Loucy (cell line): ENCODE measurements around the gene CLCA1.

Experiments used
- H2AFZ ChIP-seq: fragments of 200-600 bp; sonication (generic); 2 replicates; pipeline ENCODE4 v1.6.0; 2016; ENCODE audit warnings: antibody characterized with exemption, mild to moderate bottlenecking, low read length, moderate library complexity
- H3F3A ChIP-seq: fragments of 200-600 bp; 2 replicates; pipeline ENCODE4 v1.6.0; 2016; ENCODE audit warnings: antibody characterized with exemption, low read depth, mild to moderate bottlenecking
- H3K27me3 ChIP-seq: fragments of 200-600 bp; sonication (generic); 2 replicates; pipeline ENCODE4 v1.6.1; 2014; ENCODE audit warnings: low read length, mild to moderate bottlenecking; ENCODE audit not compliant: insufficient read depth, poor library complexity, severe bottlenecking
- H3K36me3 ChIP-seq: fragments of 200-600 bp; sonication (generic); 2 replicates; pipeline ENCODE4 v1.6.1; 2016; ENCODE audit warnings: low read length; ENCODE audit not compliant: insufficient read depth
- H3K4me1 ChIP-seq: fragments of 200-600 bp; sonication (generic); 2 replicates; pipeline ENCODE4 v1.5.1; 2014; ENCODE audit warnings: low read length, mild to moderate bottlenecking; ENCODE audit not compliant: insufficient read depth, poor library complexity, severe bottlenecking
- H3K4me2 ChIP-seq: fragments of 200-600 bp; sonication (generic); 2 replicates; pipeline ENCODE4 v1.6.0; 2014; ENCODE audit warnings: antibody characterized with exemption, low read length, low read depth, mild to moderate bottlenecking; ENCODE audit not compliant: poor library complexity, severe bottlenecking
- H3K4me3 ChIP-seq: fragments of 200-600 bp; sonication (generic); 2 replicates; pipeline ENCODE4 v1.5.1; 2014; ENCODE audit warnings: low read length, mild to moderate bottlenecking, mixed read lengths; ENCODE audit not compliant: poor library complexity, severe bottlenecking
- H3K79me2 ChIP-seq: fragments of 200-600 bp; sonication (generic); 2 replicates; pipeline ENCODE4 v1.6.1; 2014; ENCODE audit warnings: low read length; ENCODE audit not compliant: insufficient read depth
- H3K9ac ChIP-seq: fragments of 200-600 bp; sonication (generic); 2 replicates; pipeline ENCODE4 v1.6.0; 2014; ENCODE audit warnings: mild to moderate bottlenecking, low read depth, low read length, moderate library complexity; ENCODE audit not compliant: poor library complexity, severe bottlenecking
- H3K9me2 ChIP-seq: fragments of 200-600 bp; sonication (generic); replicated peaks from 2 replicates; pipeline ENCODE4 v1.6.1; 2016; ENCODE audit warnings: low read depth, low read length, mixed read lengths
- H3K9me3 ChIP-seq: fragments of 200-600 bp; sonication (generic); 2 replicates; pipeline ENCODE4 v1.6.1; 2014; ENCODE audit warnings: mild to moderate bottlenecking, antibody characterized with exemption, low read length, low read depth; ENCODE audit not compliant: insufficient read depth
- H4K20me1 ChIP-seq: fragments of 200-600 bp; sonication (generic); 2 replicates; pipeline ENCODE4 v1.6.0; 2014; ENCODE audit warnings: antibody characterized with exemption, low read length, mild to moderate bottlenecking; ENCODE audit not compliant: insufficient read depth, poor library complexity, severe bottlenecking
- CTCF ChIP-seq: fragments of 200-600 bp; sonication (generic); conservative IDR thresholded peaks from 2 replicates; pipeline ENCODE4 v1.5.1; 2014; ENCODE audit warnings: mild to moderate bottlenecking, antibody characterized with exemption, low read length
- EZH2phosphoT487 ChIP-seq: fragments of 200-600 bp; IDR thresholded peaks from 2 replicates; pipeline ENCODE4 v1.6.1; 2018; ENCODE audit warnings: antibody characterized with exemption, mild to moderate bottlenecking, moderate library complexity, borderline replicate concordance

Gene CLCA1

DNA sequence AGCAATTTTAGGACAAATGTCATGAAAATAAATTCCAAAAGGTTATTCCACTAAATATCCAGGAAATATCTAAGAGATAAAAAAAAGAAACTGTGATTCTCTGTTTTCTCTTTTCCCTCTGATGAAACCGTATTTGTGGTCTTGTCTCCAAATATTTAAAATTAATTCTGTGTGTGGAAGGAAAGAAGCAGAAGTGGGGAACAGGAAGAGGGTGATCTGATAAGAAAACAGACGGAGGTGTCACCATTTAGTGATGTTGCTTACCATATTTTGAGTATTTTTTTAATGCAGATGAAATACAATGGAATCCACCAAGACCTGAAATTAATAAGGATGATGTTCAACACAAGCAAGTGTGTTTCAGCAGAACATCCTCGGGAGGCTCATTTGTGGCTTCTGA is 29.6 kb downstream of the CLCA1 start:
- no peak for TF ChIP-seq CTCF
- no peak for TF ChIP-seq EZH2phosphoT487
- Histone ChIP-seq H3K4me3 (no peak overlapping the region), H2AFZ (no peak overlapping the region), H3K9me2 (no peaks in the 10 kb centered on the region), H3K79me2 (no peaks in the 10 kb centered on the region), H4K20me1 (no peaks in the 10 kb centered on the region), H3F3A (no peaks in the 10 kb centered on the region), H3K9ac (no peak overlapping the region), H3K27me3 (peaks cover 1% of the 10 kb centered on the region), H3K36me3 (no peaks in the 10 kb centered on the region), H3K9me3 (no peaks in the 10 kb centered on the region), H3K4me1 (no peaks in the 10 kb centered on the region), H3K4me2 (no peak overlapping the region)

- H3K79me2 ChIP-seq, result no peaks in the 10 kb centered on the region
Observed at GRCh38 chr1:86499987-86500593, 31.4 kb downstream of the CLCA1 start.

GRCh38 chr1:86500714-86501113 is 32.0 kb downstream of the CLCA1 start:
- Histone ChIP-seq H4K20me1 (no peaks in the 10 kb centered on the region), H2AFZ (peak overlapping the region; percentile 50; the same call in 1 of the 2 replicates), H3K9me3 (no peaks in the 10 kb centered on the region), H3K4me2 (no peak overlapping the region), H3K36me3 (no peaks in the 10 kb centered on the region), H3K79me2 (no peaks in the 10 kb centered on the region), H3K4me1 (no peaks in the 10 kb centered on the region), H3K9me2 (no peaks in the 10 kb centered on the region), H3F3A (no peaks in the 10 kb centered on the region), H3K27me3 (no peaks in the 10 kb centered on the region), H3K4me3 (no peak overlapping the region), H3K9ac (no peak overlapping the region)
- no peak for TF ChIP-seq EZH2phosphoT487
- TF ChIP-seq CTCF, result no peak

More at GRCh38 chr1:86499987-86500593, 31.4 kb downstream of the CLCA1 start:
- no peaks in the 10 kb centered on the region for H3K4me1 ChIP-seq
- H2AFZ ChIP-seq, result peak overlapping the region; percentile 27
- H3K9ac ChIP-seq, result no peak overlapping the region
- TF ChIP-seq EZH2phosphoT487 (no peak), CTCF (peak; percentile 100)
- no peaks in the 10 kb centered on the region for H3K9me2 ChIP-seq
- H3K9me3 ChIP-seq, result no peaks in the 10 kb centered on the region
- no peaks in the 10 kb centered on the region for H3K36me3 ChIP-seq
- H4K20me1 ChIP-seq, result no peaks in the 10 kb centered on the region
- H3K4me2 ChIP-seq, result no peak overlapping the region
- no peaks in the 10 kb centered on the region for H3K27me3 ChIP-seq
- H3F3A ChIP-seq, result no peaks in the 10 kb centered on the region
- H3K4me3 ChIP-seq, result no peak overlapping the region
